NCI-H82 treated with DMSO at 0.1 percent for 48 hours (cell line): ENCODE results near the gene MEN1.

Experiments
- DNase-seq: peaks from one replicate; lab custom pipeline; 2025; ENCODE audit not compliant: unreplicated experiment; lab: John Stamatoyannopoulos, UW

Gene MEN1

GRCh38 chr11:64803158-64803845 lies 7.0 kb downstream of the MEN1 start, which contains the start of gene MAP4K2:
Gene MAP4K2, minus strand, starts transcription at chr11:64803214. Its CDS starts 65 bp downstream, at chr11:64803149.
- DNase-seq, result peak; percentile 48

GRCh38 chr11:64802370-64803157 lies 7.8 kb downstream of the MEN1 start:
- DNase-seq, result no peak

GRCh38 chr11:64801561-64802369 lies 8.6 kb downstream of the MEN1 start:
- no peak for DNase-seq

- DNase-seq, result no peak
Observed at GRCh38 chr11:64801158-64801464, 9.2 kb downstream of the MEN1 start.

GRCh38 chr11:64800303-64801157 lies 9.8 kb downstream of the MEN1 start:
- no peak for DNase-seq

- DNase-seq, result no peak
Observed at GRCh38 chr11:64799623-64800302, 10.6 kb downstream of the MEN1 start.

- DNase-seq, result no peak
Observed at GRCh38 chr11:64799256-64799622, 11.1 kb downstream of the MEN1 start.

GRCh38 chr11:64796757-64797541 lies 13.4 kb downstream of the MEN1 start:
- no peak for DNase-seq

- DNase-seq, result no peak
Observed at GRCh38 chr11:64796047-64796756, 14.1 kb downstream of the MEN1 start.

GRCh38 chr11:64794526-64794925 lies 15.8 kb downstream of the MEN1 start:
- no peak for DNase-seq

GRCh38 chr11:64793271-64794160 lies 16.8 kb downstream of the MEN1 start:
- no peak for DNase-seq

- DNase-seq, result no peak
Observed at GRCh38 chr11:64792482-64792881, 17.9 kb downstream of the MEN1 start.

- no peak for DNase-seq
Observed at GRCh38 chr11:64791781-64792291, 18.5 kb downstream of the MEN1 start.

GRCh38 chr11:64790205-64791095 lies 19.9 kb downstream of the MEN1 start:
- DNase-seq, result no peak

- DNase-seq, result no peak
Observed at GRCh38 chr11:64789331-64790204, 20.8 kb downstream of the MEN1 start.
